ENCODE measurements around the gene SMAP2.

The SMAP2 gene

GRCh38 chr1:40382108-40382460 is 8.6 kb downstream of the SMAP2 start:
- H3K4me3 ChIP-seq (ENCODE audit: low read depth, low read length), result no peak overlapping the region
- no peak for TF ChIP-seq CTCF (conservative IDR thresholded peaks at IDR 0.05; ENCODE audit: low read depth, low read length)
- DNase-seq (ENCODE audit: low read depth), result no peak

- peak; percentile 21 for TF ChIP-seq CTCF (conservative IDR thresholded peaks at IDR 0.05; ENCODE audit: low read depth, low read length)
- no peak for DNase-seq (ENCODE audit: low read depth)
- no peak overlapping the region for H3K4me3 ChIP-seq (ENCODE audit: low read depth, low read length)
These were observed 9.1 kb downstream of the SMAP2 start for GRCh38 chr1:40382601-40383000.

GRCh38 chr1:40383095-40383487 is 9.6 kb downstream of the SMAP2 start:
- H3K4me3 ChIP-seq (ENCODE audit: low read depth, low read length), result no peak overlapping the region
- no peak for TF ChIP-seq CTCF (conservative IDR thresholded peaks at IDR 0.05; ENCODE audit: low read depth, low read length)
- DNase-seq (ENCODE audit: low read depth), result no peak

- TF ChIP-seq CTCF (conservative IDR thresholded peaks at IDR 0.05; ENCODE audit: low read depth, low read length), result no peak
- DNase-seq (ENCODE audit: low read depth), result peak; percentile 43
- no peak overlapping the region for H3K4me3 ChIP-seq (ENCODE audit: low read depth, low read length)
These were observed 10.2 kb downstream of the SMAP2 start for GRCh38 chr1:40383488-40384412.

- TF ChIP-seq CTCF (conservative IDR thresholded peaks at IDR 0.05; ENCODE audit: low read depth, low read length), result no peak
- H3K4me3 ChIP-seq (ENCODE audit: low read depth, low read length), result no peak overlapping the region
- no peak for DNase-seq (ENCODE audit: low read depth)
These were observed 10.9 kb downstream of the SMAP2 start for GRCh38 chr1:40384413-40384762.

GRCh38 chr1:40384887-40385286 is 11.4 kb downstream of the SMAP2 start:
- no peak for TF ChIP-seq CTCF (conservative IDR thresholded peaks at IDR 0.05; ENCODE audit: low read depth, low read length)
- DNase-seq (ENCODE audit: low read depth), result no peak
- no peak overlapping the region for H3K4me3 ChIP-seq (ENCODE audit: low read depth, low read length)

Data from choroid plexus epithelial cell (primary cell).